ENCODE data around the gene RRP36. TPM values are rescaled to one million over a fixed set of nuclear protein-coding genes. Genes with fewer than 3 reads are reported as not detected.

The RRP36 gene
- total and polyA plus RNA-seq, 2 donors from 2014 or later, result 49.2 to 55.2 TPM

- TF ChIP-seq, protein P1, sequence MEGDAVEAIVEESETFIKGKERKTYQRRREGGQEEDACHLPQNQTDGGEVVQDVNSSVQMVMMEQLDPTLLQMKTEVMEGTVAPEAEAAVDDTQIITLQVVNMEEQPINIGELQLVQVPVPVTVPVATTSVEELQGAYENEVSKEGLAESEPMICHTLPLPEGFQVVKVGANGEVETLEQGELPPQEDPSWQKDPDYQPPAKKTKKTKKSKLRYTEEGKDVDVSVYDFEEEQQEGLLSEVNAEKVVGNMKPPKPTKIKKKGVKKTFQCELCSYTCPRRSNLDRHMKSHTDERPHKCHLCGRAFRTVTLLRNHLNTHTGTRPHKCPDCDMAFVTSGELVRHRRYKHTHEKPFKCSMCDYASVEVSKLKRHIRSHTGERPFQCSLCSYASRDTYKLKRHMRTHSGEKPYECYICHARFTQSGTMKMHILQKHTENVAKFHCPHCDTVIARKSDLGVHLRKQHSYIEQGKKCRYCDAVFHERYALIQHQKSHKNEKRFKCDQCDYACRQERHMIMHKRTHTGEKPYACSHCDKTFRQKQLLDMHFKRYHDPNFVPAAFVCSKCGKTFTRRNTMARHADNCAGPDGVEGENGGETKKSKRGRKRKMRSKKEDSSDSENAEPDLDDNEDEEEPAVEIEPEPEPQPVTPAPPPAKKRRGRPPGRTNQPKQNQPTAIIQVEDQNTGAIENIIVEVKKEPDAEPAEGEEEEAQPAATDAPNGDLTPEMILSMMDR (IDR thresholded peaks at IDR 0.05; ENCODE audit: borderline replicate concordance, extremely low read depth, insufficient read depth), result no peak
Measured at GRCh38 chr6:43055966-43056365, 34.5 kb downstream of the RRP36 start.

DNA sequence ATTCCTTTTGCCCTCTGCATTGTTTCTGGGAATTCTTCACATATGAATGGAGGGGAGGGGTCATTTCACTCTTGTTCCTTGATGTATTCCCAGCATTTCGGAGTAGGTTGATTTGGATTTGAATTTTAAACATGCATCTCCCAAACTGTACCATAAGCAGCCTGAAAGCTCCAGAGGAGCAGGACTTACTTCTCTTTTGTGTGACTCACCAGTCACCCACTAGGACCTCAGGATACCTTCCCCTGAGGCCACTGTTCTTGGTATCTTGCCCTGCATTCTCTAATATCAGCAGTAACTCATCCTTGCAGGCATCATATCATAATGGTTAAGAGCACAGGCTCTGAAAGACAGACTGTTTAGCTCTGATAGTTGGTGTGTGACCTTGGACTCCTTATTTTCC, 37.1 kb downstream of the RRP36 start:
- FAIRE-seq, result no peak
- TF ChIP-seq, protein P1 (IDR thresholded peaks at IDR 0.05; ENCODE audit: borderline replicate concordance, extremely low read depth, insufficient read depth), result no peak
- H3K36me3 ChIP-seq (ENCODE audit: control insufficient read depth in 2 of 3, insufficient read depth in 3 of 3, low read length in 3 of 3), result peaks cover 0 to 26% (median 14%) of the 10 kb centered on the region in 3 donors
- H3K9ac ChIP-seq (ENCODE audit: low read length in 3 of 3), result peak overlapping the region; percentile 87 to 99 (median 97)
- H3K4me1 ChIP-seq (ENCODE audit: control insufficient read depth in 2 of 3, insufficient read depth in 2 of 3, low read depth in 1 of 3, low read length in 3 of 3), result peaks cover 0 to 33% (median 6%) of the 10 kb centered on the region in 3 donors
- H3K27ac ChIP-seq (ENCODE audit: low read depth in 2 of 2, low read length in 2 of 2), result no peak overlapping the region
- intact Hi-C loops (cut with DNase I), result no loop called here
- no peaks in the 10 kb centered on the region for H3K27me3 ChIP-seq (ENCODE audit: control insufficient read depth, insufficient read depth, low read length)
- no peak for DNase-seq
- H3K4me3 ChIP-seq (ENCODE audit: low read length in 3 of 3), result peak overlapping the region; percentile 87 to 99 (median 99)
- no peaks in the 10 kb centered on the region for H3K9me3 ChIP-seq (ENCODE audit: control insufficient read depth in 2 of 3, insufficient read depth in 1 of 3, low read length in 3 of 3)

More at GRCh38 chr6:43055966-43056365, 34.5 kb downstream of the RRP36 start:
- no peak overlapping the region for H3K27ac ChIP-seq (ENCODE audit: low read depth in 2 of 2, low read length in 2 of 2)
- intact Hi-C loops (cut with DNase I), result no loop called here
- DNase-seq (peak in 1 of 5 donors; percentile 39), FAIRE-seq (no peak)
- no peak overlapping the region for H3K9ac ChIP-seq (ENCODE audit: low read length in 3 of 3)
- H3K27me3 ChIP-seq (ENCODE audit: control insufficient read depth, insufficient read depth, low read length), result no peaks in the 10 kb centered on the region
- H3K9me3 ChIP-seq (ENCODE audit: control insufficient read depth in 2 of 3, insufficient read depth in 1 of 3, low read length in 3 of 3), result no peaks in the 10 kb centered on the region
- H3K4me1 ChIP-seq (ENCODE audit: control insufficient read depth in 2 of 3, insufficient read depth in 2 of 3, low read depth in 1 of 3, low read length in 3 of 3), result peaks cover 0 to 38% (median 6%) of the 10 kb centered on the region in 3 donors
- no peak overlapping the region for H3K4me3 ChIP-seq (ENCODE audit: low read length in 3 of 3)
- peaks cover 0 to 19% (median 10%) of the 10 kb centered on the region in 3 donors for H3K36me3 ChIP-seq (ENCODE audit: control insufficient read depth in 2 of 3, insufficient read depth in 3 of 3, low read length in 3 of 3)

- Histone ChIP-seq H3K36me3 (ENCODE audit: control insufficient read depth in 2 of 3, insufficient read depth in 3 of 3, low read length in 3 of 3) (peaks cover 0 to 27% (median 16%) of the 10 kb centered on the region in 3 donors), H3K4me3 (ENCODE audit: low read length in 3 of 3) (peak within 1 kb of the TSS; percentile 96 to 99 (median 99)), H3K27ac (ENCODE audit: low read depth in 2 of 2, low read length in 2 of 2) (peak within 1 kb of the TSS; percentile 93), H3K27me3 (ENCODE audit: control insufficient read depth, insufficient read depth, low read length) (no peaks in the 10 kb centered on the region), H3K9ac (ENCODE audit: low read length in 3 of 3) (peak within 1 kb of the TSS; percentile 92 to 99 (median 99)), H3K9me3 (ENCODE audit: control insufficient read depth in 2 of 3, insufficient read depth in 1 of 3, low read length in 3 of 3) (no peaks in the 10 kb centered on the region), H3K4me1 (ENCODE audit: control insufficient read depth in 2 of 3, insufficient read depth in 2 of 3, low read depth in 1 of 3, low read length in 3 of 3) (peaks cover 0 to 30% (median 3%) of the 10 kb centered on the region in 3 donors)
- TF ChIP-seq, protein P1 (IDR thresholded peaks at IDR 0.05; ENCODE audit: borderline replicate concordance, extremely low read depth, insufficient read depth), result no peak
- DNase-seq (peak; percentile 99 to 100 (median 99)), FAIRE-seq (no peak)
- intact Hi-C loops (cut with DNase I), result no loop called here
Measured at GRCh38 chr6:43059168-43060033, 38.0 kb downstream of the RRP36 start, which contains the start of the genes KLC4 and MRPL2. TSS of gene KLC4 (plus strand) at chr6:43059631. CDS start at chr6:43061336, 1,705 bp downstream. TSS of gene MRPL2 (minus strand) at chr6:43059434. CDS start at chr6:43059381, 53 bp downstream.

Measured in kidney (tissue), 14 donors.